Keratinocyte (primary cell): ENCODE data around the gene APBB2. TPM values are rescaled to one million over a fixed set of nuclear protein-coding genes. Genes with fewer than 3 reads are reported as not detected.

ENCODE experiments used
- DNase-seq: peaks from one replicate; pipeline ENCODE4 v3.0.0-alpha.2; 2011; ENCODE audit warnings: low read depth, missing footprints, low spot score
- FAIRE-seq: peaks from 2 replicates; lab custom pipeline; 2011; peaks lifted over from hg19 to GRCh38; lab: Jason Lieb, UNC
- H2AFZ ChIP-seq: 2 replicates; pipeline ENCODE4 v1.6.0; 2012; ENCODE audit warnings: low read length, control low read depth, inconsistent platforms; ENCODE audit not compliant: control insufficient read depth
- H3K27ac ChIP-seq: 2 replicates; pipeline ENCODE4 v1.5.1; 2011; ENCODE audit warnings: low read length; ENCODE audit not compliant: control insufficient read depth, insufficient read depth
- H3K27me3 ChIP-seq: 3 replicates; pipeline ENCODE4 v1.6.0; 2011; ENCODE audit warnings: low read length; ENCODE audit not compliant: control insufficient read depth, insufficient read depth; ENCODE audit errors: extremely low read depth
- H3K36me3 ChIP-seq, 2 experiments: 2 replicates in 1 of 2; 3 replicates in 1 of 2; pipeline ENCODE4 v1.5.1; 2011; ENCODE audit warnings: low read length in 2 of 2, mild to moderate bottlenecking in 1 of 2; ENCODE audit not compliant: control insufficient read depth in 2 of 2, insufficient read depth in 2 of 2; ENCODE audit errors: extremely low read depth in 1 of 2
- H3K4me1 ChIP-seq: 3 replicates; pipeline ENCODE4 v1.5.1; 2011; ENCODE audit warnings: low read length; ENCODE audit not compliant: control insufficient read depth, insufficient read depth; ENCODE audit errors: extremely low read depth
- H3K4me2 ChIP-seq: 3 replicates; pipeline ENCODE4 v1.6.0; 2011; ENCODE audit warnings: low read depth, low read length; ENCODE audit not compliant: control insufficient read depth, insufficient read depth; ENCODE audit errors: extremely low read depth
- H3K4me3 ChIP-seq, 3 experiments: fragments of 200-600 bp in 1 of 3; sonication (generic) in 1 of 3; 2 replicates in 2 of 3; 3 replicates in 1 of 3; pipeline ENCODE4 v1.5.1; 2011 to 2016; ENCODE audit warnings: low read length in 3 of 3, mild to moderate bottlenecking in 3 of 3, control low read depth in 2 of 3, inconsistent platforms in 1 of 3, low read depth in 1 of 3, mixed read lengths in 1 of 3, mixed run types in 1 of 3, moderate library complexity in 1 of 3; ENCODE audit not compliant: control insufficient read depth in 2 of 3, insufficient read depth in 2 of 3; ENCODE audit errors: extremely low read depth in 1 of 3
- H3K79me2 ChIP-seq: 2 replicates; pipeline ENCODE4 v1.6.0; 2012; ENCODE audit warnings: low read length; ENCODE audit not compliant: control insufficient read depth, insufficient read depth
- H3K9ac ChIP-seq: 3 replicates; pipeline ENCODE4 v1.6.0; 2011; ENCODE audit warnings: low read length; ENCODE audit not compliant: control insufficient read depth, insufficient read depth; ENCODE audit errors: extremely low read depth
- H3K9me1 ChIP-seq: 3 replicates; pipeline ENCODE4 v1.6.0; 2011; ENCODE audit warnings: low read length; ENCODE audit not compliant: control insufficient read depth, insufficient read depth; ENCODE audit errors: extremely low read depth
- H3K9me3 ChIP-seq: 2 replicates; pipeline ENCODE4 v1.5.1; 2012; ENCODE audit warnings: low read depth, low read length; ENCODE audit not compliant: control insufficient read depth
- H4K20me1 ChIP-seq: 3 replicates; pipeline ENCODE4 v1.6.0; 2011; ENCODE audit warnings: low read length; ENCODE audit not compliant: control insufficient read depth, insufficient read depth; ENCODE audit errors: extremely low read depth
- EZH2 ChIP-seq: IDR thresholded peaks from one replicate; pipeline ENCODE4 v1.6.1; 2012; ENCODE audit warnings: inconsistent platforms, mild to moderate bottlenecking, low read length, moderate library complexity
- dilution Hi-C: fragments of 300-500 bp; cut with MboI; formaldehyde crosslinking; loops from one replicate; pipeline ENCODE4 v1.7.0; 2020; ENCODE audit warnings: low sequenced_read_pairs; ENCODE audit not compliant: extremely low pct_ligation_motif_present
- polyA plus RNA-seq, 5 experiments: library from polyadenylated mRNA; depleted of rRNA in 3 of 5; stranded (reverse) in 3 of 5; stranded (forward) in 1 of 5; unstranded in 1 of 5; fragments of >200 nt; gene quantifications; 1 replicate in 1 of 5; 2 replicates in 3 of 5; 3 replicates in 1 of 5; pipeline versions ENCODE4 v1.2.1 to v1.2.3, GENCODE V29; 2011 to 2012; ENCODE audit warnings: missing spikeins in 2 of 5, low read depth in 1 of 5, low replicate concordance in 1 of 5
- TF ChIP-seq, protein P1 (sequence below), 3 experiments: IDR thresholded peaks in 1 of 3; conservative IDR thresholded peaks in 1 of 3; optimal IDR thresholded peaks in 1 of 3; 2 replicates in 2 of 3; 3 replicates in 1 of 3; pipeline versions ENCODE3 to v1.5.1; 2011; ENCODE audit warnings: low read length in 3 of 3, mild to moderate bottlenecking in 3 of 3, moderate library complexity in 2 of 3, control low read depth in 1 of 3, inconsistent platforms in 1 of 3; ENCODE audit not compliant: insufficient read depth in 2 of 3; ENCODE audit errors: extremely low read depth in 1 of 3

APBB2 gene
- polyA plus RNA-seq, 1 donor (not counting 4 experiments of a cell fraction or from before 2014, with no cell fraction given): 57.3 TPM

DNA sequence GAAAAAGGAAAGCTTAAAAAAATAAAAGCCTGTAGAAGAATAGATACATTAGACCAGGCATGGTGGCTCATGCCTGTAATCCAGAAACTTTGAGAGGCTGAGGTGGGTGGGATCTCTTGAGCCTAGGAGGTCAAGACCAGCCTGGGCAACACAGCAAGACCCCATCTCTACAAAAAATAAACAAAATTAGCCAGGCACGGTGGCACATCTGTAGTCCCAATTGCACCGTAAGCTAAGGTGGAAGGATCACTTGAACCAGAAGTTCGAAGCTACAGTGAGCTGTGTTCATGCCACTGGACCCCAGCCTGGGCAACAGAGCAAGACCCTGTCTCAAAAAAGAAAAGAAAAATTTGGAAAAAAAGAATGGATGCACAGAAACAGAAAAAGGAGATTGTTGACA, 149.4 kb downstream of the APBB2 start:
- TF ChIP-seq, protein P1, sequence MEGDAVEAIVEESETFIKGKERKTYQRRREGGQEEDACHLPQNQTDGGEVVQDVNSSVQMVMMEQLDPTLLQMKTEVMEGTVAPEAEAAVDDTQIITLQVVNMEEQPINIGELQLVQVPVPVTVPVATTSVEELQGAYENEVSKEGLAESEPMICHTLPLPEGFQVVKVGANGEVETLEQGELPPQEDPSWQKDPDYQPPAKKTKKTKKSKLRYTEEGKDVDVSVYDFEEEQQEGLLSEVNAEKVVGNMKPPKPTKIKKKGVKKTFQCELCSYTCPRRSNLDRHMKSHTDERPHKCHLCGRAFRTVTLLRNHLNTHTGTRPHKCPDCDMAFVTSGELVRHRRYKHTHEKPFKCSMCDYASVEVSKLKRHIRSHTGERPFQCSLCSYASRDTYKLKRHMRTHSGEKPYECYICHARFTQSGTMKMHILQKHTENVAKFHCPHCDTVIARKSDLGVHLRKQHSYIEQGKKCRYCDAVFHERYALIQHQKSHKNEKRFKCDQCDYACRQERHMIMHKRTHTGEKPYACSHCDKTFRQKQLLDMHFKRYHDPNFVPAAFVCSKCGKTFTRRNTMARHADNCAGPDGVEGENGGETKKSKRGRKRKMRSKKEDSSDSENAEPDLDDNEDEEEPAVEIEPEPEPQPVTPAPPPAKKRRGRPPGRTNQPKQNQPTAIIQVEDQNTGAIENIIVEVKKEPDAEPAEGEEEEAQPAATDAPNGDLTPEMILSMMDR (optimal IDR thresholded peaks at IDR 0.05 in 1 of 3, IDR thresholded peaks at IDR 0.05 in 1 of 3, conservative IDR thresholded peaks at IDR 0.05 in 1 of 3; ENCODE audit: extremely low read depth in 1 of 3, insufficient read depth in 2 of 3, low read length in 3 of 3): no peak
- TF ChIP-seq EZH2: no peak
- Histone ChIP-seq H3K79me2 (peaks cover 34% of the 10 kb centered on the region), H3K4me2 (no peak overlapping the region), H3K9me3 (no peaks in the 10 kb centered on the region), H3K36me3 (peaks cover 4 to 6% of the 10 kb centered on the region in 2 experiments), H2AFZ (no peak overlapping the region), H3K4me1 (no peaks in the 10 kb centered on the region), H3K9me1 (no peaks in the 10 kb centered on the region), H3K9ac (no peak overlapping the region), H3K27ac (no peak overlapping the region), H3K4me3 (no peak overlapping the region), H3K27me3 (no peaks in the 10 kb centered on the region), H4K20me1 (no peaks in the 10 kb centered on the region)
- FAIRE-seq (no peak), DNase-seq (no peak)
- dilution Hi-C loops: no loop called here

DNA sequence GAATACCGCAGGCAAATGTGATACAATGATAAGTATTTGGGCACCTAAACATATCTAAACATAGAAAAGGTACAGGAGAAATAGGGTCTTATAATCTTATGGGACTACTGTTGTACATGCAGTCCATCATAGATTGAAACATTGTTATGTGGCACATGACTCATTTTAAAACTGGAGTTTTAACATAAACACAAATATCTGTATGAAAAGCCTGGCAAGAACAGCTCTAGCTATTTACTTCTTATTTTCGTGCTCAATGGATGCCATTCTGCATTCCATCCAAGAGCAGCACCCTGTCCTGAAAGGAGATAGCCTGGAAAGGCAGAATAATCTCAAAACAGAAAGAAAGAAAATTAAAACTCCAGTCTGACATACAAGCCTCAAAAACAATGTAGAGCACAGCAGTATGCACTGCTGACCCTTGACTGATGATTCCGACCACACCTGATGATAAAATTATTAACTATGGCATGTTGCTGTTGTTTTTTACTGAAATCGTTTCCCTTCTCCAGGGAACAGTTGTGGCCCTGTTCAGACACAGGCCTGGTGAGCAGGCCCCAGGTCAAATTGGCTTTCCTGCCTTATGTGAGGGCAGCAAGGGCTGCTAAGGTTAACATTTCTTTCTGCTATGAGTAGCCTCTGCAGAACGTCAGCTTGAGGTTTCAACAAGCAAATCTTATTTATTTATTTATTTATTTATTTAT, 152.7 kb downstream of the APBB2 start:
- Histone ChIP-seq H3K27me3 (no peaks in the 10 kb centered on the region), H3K4me3 (no peak overlapping the region), H3K9ac (no peak overlapping the region), H3K27ac (no peak overlapping the region), H4K20me1 (no peaks in the 10 kb centered on the region), H3K4me2 (no peak overlapping the region), H3K9me3 (no peaks in the 10 kb centered on the region), H3K79me2 (peaks cover 25% of the 10 kb centered on the region), H2AFZ (no peak overlapping the region), H3K4me1 (no peaks in the 10 kb centered on the region), H3K36me3 (peaks cover 7 to 10% of the 10 kb centered on the region in 2 experiments), H3K9me1 (no peaks in the 10 kb centered on the region)
- dilution Hi-C loops: no loop called here
- TF ChIP-seq, protein P1 (optimal IDR thresholded peaks at IDR 0.05 in 1 of 3, IDR thresholded peaks at IDR 0.05 in 1 of 3, conservative IDR thresholded peaks at IDR 0.05 in 1 of 3; ENCODE audit: extremely low read depth in 1 of 3, insufficient read depth in 2 of 3, low read length in 3 of 3): no peak
- no peak for TF ChIP-seq EZH2
- no peak for DNase-seq
- no peak for FAIRE-seq
